Epithelial cell of proximal tubule (primary cell): ENCODE measurements around the gene PRDX3. TPM values are rescaled to one million over a fixed set of nuclear protein-coding genes. Genes with fewer than 3 reads are reported as not detected.

ENCODE experiments used
- DNase-seq: peaks from one replicate; pipeline ENCODE4 v3.0.0-alpha.2; 2011; ENCODE audit warnings: low read depth
- H3K4me3 ChIP-seq: 2 replicates; pipeline ENCODE4 v1.5.1; 2011; ENCODE audit warnings: low read depth, mild to moderate bottlenecking, low read length
- total RNA-seq: library from RNA; depleted of rRNA; stranded (reverse); fragments of >200 nt; gene quantifications from 2 replicates; pipeline ENCODE4 v1.2.3, GENCODE V29; 2015
- TF ChIP-seq, protein P1 (sequence below): conservative IDR thresholded peaks from 2 replicates; pipeline ENCODE4 v1.5.1; 2012; ENCODE audit warnings: low read depth, mild to moderate bottlenecking, low read length

PRDX3 gene
- total RNA-seq, 1 donor from 2014 or later = 267 TPM

GRCh38 chr10:119177708-119178371 is 772 bp downstream of the PRDX3 start:
- peak overlapping the region; percentile 86 for H3K4me3 ChIP-seq
- TF ChIP-seq, protein P1, sequence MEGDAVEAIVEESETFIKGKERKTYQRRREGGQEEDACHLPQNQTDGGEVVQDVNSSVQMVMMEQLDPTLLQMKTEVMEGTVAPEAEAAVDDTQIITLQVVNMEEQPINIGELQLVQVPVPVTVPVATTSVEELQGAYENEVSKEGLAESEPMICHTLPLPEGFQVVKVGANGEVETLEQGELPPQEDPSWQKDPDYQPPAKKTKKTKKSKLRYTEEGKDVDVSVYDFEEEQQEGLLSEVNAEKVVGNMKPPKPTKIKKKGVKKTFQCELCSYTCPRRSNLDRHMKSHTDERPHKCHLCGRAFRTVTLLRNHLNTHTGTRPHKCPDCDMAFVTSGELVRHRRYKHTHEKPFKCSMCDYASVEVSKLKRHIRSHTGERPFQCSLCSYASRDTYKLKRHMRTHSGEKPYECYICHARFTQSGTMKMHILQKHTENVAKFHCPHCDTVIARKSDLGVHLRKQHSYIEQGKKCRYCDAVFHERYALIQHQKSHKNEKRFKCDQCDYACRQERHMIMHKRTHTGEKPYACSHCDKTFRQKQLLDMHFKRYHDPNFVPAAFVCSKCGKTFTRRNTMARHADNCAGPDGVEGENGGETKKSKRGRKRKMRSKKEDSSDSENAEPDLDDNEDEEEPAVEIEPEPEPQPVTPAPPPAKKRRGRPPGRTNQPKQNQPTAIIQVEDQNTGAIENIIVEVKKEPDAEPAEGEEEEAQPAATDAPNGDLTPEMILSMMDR = no peak
- no peak for DNase-seq

DNA sequence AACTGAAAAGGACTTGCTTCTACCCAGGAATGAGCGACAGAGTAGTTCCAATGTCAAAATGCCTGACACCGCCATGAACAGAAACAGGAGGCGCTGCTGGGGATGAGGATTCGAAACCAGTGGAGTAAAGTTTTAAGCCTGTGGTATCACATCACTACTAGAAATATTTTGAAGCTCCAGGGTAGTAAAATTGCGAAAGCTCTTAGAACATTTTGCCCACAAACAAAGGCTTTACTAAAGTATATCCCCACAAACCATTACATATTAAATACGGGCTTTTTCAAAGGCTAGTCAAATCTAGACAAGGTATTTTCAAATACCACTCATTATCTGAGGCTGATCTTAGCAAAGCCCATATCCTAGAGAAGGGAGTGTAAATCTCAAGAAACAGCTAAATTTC is 2.4 kb downstream of the PRDX3 start:
- DNase-seq = no peak
- TF ChIP-seq, protein P1 = no peak
- no peak overlapping the region for H3K4me3 ChIP-seq

- no peak for DNase-seq
- H3K4me3 ChIP-seq = no peak overlapping the region
- TF ChIP-seq, protein P1 = no peak
These were observed 4.5 kb downstream of the PRDX3 start for GRCh38 chr10:119174109-119174508.

GRCh38 chr10:119167041-119167440 is 11.6 kb downstream of the PRDX3 start:
- DNase-seq = no peak
- TF ChIP-seq, protein P1 = no peak
- H3K4me3 ChIP-seq = no peak overlapping the region

DNA sequence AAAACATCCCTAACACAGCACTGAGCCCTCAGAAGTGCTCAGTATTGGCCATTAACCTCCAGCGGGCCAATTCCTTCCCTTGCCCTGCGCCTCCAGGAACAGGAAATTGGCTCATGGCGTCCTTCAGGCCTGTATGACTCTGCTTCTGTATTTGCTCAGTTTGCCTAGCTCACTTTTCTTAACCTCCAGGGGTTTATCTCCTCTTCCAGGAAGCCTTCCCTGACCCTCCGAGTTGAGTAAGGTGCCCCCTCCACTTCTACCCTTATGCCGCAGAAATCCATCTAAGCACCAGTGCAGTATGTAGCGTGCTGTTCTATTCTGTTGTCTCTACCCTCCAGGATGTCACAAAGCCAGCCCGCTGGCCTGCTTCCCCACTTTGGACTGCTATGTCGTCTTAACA is 12.0 kb downstream of the PRDX3 start:
- TF ChIP-seq, protein P1 = no peak
- peak overlapping the region; percentile 84 for H3K4me3 ChIP-seq
- no peak for DNase-seq

DNA sequence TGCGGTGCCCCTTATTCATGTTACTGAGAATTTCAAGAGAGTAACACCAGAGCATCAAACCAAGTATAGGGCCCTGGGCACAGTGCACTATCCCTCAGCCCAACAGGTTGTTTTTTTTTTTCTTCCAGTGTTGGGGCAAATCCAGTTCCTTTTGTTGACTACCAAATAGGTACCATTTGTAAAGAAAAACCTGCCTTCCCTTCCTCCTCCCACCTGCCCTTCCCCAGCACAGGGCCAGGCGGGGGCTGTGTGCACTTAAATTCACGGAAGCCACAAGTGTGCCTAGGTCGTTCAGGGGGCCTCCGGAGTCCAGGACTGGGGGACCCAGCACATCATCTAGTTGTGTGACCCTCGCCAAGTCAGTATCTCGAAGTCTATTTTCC is 12.5 kb downstream of the PRDX3 start:
- TF ChIP-seq, protein P1 = no peak
- DNase-seq = no peak
- peak overlapping the region; percentile 84 for H3K4me3 ChIP-seq
